Stimulated activated CD8-positive, alpha-beta memory T cell treated with anti-CD3 and anti-CD28 coated beads, Interleukin-15, amount 100 ng/mL, for 1 hour (primary cell): ENCODE results near the gene PLD1.
"Not testable (repeated sequence)": the region's sequence is repeated elsewhere in the genome, so short reads cannot be mapped to it uniquely, and the experiment has no call there.

Experiments used
- DNase-seq: peaks from one replicate; pipeline ENCODE4 v3.0.0-alpha.2; 2020; ENCODE audit warnings: low read depth

The PLD1 gene

DNA sequence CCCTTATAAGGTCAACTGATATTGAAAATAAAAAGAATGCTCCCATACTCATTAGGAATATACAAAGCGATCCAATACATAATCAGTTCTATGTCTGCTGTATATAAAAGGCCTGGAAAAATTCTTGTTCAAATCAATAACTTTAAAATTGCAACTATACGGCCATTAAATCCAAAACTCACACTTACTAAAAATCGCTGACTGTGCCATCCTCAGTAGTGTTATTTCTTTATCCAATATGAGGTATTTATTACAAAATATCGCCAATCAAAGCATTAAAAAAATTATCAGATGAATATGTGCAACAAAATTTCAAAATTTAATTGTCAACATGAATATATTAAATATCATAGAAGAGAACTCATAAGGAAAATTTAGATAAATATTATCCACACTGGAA, 146.5 kb downstream of the PLD1 start:
- no peak for DNase-seq

DNA sequence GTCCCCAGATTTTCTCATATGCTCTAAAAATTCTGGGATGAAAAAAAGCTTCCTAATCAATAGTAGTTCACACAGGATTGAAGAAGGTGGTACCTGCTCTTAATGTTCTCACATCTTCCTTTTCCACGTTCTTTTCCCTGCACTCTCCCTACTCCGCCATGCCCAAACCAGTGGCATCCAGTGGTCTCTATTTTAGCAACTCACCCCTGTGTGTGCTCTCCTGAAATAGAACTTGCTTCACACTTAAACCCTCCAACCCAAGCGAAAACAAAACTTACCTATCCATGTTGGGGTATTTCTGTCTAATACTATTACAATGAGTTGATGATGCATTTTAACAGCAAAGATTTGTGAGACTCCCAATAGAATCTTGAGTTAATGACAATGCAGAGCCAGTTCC, 148.8 kb downstream of the PLD1 start:
- DNase-seq, result no peak

DNA sequence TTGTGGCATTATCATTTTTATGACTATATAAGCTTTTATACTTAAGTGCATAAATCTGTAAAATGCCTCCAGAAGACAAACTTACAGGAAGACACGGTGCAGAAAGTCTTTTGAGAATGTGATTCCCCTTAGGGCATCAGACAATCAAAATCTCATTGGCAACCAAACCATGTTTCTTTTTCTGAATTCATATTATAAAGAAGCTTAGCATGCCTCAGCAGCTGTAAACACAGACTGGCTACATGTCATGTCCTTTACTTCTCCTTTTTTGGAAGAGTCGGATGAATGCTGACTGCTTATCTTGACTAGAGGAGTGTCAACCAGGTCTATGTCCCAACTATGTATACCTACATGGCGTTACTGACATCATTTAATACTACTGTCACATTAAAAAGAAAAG, 150.1 kb downstream of the PLD1 start:
- no peak for DNase-seq

DNA sequence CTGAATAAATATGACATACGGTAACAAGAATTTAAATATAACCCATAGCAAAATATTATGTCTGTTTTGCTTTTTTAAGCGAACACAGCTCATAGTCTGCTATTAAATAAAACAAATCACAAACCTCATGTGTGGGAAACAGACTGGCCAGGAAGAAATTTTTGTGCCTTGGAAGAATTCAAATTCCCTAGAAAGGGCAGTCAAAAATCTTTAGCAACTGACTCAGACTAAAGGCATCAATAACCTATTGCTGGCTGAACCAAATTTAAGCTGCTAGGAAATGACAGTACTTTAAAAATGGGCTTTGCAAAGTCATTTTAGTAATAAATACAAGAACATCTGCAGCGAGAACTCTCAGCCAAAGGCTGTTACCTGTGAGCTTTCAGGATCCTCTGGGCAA, 151.4 kb downstream of the PLD1 start:
- DNase-seq, result no peak

DNA sequence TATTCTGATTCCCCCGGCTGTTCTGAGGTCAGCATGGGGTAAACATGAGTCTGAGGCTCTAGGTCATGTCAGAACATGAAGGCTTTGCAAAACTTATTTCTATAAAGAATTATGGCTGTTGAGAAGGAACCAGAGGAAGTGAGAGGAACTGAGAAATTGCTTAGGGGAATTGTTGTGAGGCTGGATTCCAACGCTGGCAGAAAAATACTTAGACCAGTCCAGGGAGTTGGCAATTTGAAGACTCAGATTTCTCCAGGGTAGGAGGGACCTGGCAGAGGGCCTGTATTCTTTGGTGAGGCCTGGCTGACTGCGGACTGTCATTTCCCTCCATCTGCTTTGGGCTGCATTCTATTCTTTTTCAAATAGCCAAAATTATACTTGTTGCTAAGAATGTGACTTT, 155.5 kb downstream of the PLD1 start:
- no peak for DNase-seq

DNA sequence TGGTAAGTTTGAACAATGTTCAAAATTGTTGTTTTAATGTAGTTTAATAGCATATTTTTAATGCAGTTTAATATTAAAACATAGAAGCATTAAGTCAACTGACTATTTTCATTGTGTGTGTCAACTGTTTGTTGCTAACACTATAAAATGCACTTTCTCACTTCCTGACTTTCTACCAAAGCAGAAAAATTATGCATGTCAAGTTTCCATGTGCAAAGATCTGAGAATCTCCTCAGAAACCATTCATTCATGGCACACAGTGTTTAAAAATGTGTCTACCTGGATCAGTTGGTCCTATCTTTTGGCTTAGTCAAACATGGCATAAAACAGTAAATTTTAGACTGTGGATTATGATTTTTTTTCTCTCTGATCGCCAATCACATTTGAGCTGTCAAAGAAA, 156.0 kb downstream of the PLD1 start:
- DNase-seq, result no peak

DNA sequence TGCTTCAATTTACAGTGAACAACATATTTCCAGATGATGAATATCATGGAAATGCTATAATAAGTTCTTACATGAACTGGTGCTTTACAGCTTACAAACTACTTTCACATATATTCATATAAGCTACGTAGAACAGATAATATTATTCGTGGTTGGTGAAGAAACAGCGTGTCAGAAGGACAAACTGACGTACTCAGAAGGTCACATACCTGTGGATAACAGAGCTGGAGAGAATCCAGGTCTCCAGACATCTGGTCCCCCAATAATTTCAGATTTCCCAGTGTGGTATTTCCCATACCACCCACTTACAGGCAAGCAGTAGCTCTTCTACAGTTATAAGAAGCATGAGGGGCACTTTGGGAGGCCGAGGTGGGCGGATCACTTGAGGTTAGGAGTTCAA, 156.6 kb downstream of the PLD1 start:
- no peak for DNase-seq

DNA sequence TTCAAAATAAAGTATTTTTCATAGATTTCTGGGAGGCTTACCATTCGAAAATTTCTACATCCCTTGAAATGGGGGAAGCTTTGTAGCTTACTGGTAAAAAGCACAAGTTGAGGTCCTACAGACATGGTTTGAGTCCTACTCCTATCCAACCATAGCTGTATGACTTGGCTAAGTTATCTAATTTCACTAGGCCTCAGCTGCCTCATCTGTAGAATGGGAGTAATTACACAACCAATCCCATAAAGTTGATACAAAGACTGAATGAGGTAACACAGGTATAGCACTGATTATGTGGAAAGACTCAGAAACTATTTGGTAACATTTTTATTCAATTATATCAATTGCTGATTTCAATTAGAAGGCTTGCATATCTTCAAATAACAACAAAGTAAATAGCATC, 157.4 kb downstream of the PLD1 start:
- no peak for DNase-seq

DNA sequence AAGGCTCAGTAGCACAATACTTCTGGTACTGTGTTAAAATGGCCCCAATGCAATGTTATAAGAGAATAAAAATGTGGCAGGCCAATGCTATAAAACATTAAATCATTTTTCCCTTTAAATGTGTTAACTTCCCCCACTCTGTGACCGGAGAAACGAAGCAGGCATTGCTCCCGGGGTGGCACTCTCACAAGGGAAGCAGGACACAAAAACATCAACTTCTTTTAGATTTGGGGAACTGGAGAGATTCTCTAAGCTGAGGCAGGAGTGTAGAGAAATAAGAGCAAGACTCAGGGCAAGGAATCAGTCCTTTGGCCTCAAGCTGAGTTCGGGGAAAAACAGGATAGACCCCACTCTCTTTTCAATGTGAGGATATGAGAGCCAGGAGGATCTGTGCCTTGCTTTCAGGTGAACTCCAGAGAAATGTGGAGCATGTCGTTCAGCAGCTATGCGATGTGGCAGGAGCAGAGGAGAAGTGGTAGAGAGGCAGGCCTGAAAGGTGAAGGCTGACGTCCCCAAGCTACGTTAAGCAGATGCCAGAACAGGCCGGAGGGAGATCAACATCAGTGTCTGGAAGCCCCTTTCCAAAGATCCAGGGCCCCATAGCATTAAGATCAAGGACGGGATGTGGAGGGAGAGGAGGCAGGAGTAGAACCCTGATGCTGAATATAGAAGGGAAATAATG, 160.2 kb downstream of the PLD1 start:
- no peak for DNase-seq

DNA sequence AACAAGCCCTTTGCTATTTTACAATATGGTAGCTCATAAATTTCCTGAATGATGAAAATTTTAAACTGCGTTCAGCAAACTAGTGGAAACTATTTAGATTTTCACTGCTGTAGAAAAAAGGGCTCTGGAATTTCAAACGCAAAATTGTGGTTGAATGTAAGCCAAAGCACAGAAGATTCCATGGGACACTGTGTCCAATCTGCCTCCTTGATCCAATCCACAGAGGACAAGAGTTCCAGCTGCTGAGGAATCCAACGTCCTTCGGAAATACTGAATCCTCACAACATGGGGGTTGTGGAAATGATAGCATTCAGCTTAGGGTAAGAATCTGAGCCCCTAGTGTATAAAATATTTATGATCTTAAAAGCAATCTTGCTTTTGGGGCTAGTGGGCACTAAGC, 161.0 kb downstream of the PLD1 start:
- no peak for DNase-seq

DNA sequence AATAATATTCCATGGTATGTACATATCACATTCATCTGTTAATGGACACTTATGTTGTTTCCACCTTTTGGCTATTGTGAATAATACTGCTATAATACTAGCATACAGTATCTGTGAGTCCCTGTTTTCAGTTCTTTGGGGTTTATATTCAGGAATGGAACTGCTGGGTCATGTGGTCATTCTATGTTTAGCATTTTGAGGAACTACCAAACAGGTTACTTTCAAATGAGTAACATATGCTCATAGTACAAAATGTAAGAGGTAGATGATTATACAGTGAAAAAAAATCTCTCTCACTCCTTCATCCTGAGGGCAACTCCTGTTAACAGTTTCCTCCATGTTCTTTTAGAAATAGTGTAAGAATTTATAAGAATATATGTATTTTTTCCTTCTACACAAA, 162.2 kb downstream of the PLD1 start:
- no peak for DNase-seq

DNA sequence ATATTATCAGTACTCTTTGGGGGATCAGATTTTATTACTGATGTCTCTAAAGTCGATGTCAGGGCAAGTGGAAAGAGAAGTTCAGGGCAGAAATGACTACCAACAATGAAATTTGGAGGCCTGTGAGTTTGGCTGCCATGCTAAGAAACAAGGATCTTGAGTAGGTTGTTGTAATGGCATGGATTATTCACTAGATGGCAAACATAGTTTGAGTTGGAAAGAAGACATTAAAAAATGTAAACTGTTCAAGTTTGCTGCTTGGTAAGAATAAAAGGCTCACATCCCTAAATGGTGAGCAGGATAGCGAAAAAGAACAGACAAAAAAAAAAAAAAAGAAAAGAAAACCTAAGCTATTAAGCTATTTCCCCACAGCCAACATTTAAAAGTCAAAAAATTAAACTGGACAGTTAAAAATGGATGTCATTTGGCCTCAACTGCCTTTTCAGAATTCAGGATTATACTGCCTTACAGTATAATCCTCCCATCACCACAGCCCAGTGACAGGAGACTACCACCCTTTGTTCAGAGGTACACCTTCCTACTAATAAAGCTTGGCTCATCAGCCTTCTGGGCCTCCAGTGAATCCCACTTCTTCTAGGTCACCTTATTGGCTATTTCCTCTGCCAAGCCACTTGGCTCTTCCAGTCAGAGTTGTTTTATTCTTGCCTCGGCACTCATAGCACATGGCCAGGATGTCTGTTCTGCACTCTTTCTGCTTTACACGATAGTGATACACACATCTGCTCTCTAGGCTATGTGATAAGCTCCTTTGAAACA, 163.7 kb downstream of the PLD1 start:
- no peak for DNase-seq

DNA sequence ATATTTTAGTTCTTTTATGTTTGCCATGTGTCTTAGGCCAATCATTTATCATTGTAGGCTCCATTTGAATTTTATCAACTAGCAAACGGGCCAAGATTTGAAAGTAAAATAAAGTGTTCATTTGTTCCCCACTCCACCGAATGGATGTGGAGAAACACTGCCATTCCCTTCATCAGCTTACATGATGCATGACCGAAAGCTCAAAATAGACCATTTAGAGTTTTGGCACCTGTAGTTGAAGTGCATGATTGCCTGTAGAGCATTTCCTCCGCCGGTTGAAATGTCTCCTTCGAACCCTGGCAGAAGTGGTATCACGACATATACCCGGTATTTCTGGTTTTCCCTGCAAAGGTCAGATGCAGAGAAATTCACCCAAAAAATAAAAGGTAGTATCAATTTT, 165.6 kb downstream of the PLD1 start:
- no peak for DNase-seq

DNA sequence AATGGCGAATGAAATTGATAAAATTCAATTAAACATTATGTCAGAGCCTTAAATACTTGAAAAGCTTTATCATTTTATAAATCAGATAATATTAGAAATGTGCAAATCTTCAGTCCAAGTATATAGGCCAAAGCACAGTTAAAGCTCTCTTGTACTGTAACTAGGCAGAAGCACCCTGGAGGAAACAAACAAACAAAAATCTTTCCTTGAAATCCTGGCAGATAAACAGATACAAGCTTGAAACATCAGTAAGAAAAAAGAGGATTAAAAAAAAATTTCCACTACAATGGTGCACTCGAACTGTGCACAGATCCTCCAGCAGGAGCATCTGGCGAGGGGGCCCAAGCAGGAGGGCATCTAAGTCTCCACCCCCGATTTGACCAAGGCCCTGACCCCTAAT, 166.6 kb downstream of the PLD1 start:
- no peak for DNase-seq

DNA sequence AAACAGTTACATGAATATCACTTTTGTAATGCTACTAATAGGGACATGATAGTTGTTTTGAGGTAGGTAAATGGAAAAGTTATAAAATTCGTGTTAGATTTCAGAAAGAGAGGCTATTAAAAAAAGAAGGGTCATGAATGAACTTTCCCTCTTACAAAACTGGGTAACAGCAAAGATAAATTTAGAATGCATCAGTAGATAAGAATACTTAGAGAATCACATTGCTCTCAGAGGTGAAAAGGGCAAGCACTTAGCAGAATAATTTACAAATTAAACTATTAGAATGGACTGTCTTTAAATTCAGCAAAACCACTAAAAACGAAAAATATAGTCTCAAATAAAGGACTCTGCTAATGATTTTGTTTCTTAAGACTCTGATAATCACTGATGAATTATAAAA, 167.2 kb downstream of the PLD1 start:
- DNase-seq, result no peak

DNA sequence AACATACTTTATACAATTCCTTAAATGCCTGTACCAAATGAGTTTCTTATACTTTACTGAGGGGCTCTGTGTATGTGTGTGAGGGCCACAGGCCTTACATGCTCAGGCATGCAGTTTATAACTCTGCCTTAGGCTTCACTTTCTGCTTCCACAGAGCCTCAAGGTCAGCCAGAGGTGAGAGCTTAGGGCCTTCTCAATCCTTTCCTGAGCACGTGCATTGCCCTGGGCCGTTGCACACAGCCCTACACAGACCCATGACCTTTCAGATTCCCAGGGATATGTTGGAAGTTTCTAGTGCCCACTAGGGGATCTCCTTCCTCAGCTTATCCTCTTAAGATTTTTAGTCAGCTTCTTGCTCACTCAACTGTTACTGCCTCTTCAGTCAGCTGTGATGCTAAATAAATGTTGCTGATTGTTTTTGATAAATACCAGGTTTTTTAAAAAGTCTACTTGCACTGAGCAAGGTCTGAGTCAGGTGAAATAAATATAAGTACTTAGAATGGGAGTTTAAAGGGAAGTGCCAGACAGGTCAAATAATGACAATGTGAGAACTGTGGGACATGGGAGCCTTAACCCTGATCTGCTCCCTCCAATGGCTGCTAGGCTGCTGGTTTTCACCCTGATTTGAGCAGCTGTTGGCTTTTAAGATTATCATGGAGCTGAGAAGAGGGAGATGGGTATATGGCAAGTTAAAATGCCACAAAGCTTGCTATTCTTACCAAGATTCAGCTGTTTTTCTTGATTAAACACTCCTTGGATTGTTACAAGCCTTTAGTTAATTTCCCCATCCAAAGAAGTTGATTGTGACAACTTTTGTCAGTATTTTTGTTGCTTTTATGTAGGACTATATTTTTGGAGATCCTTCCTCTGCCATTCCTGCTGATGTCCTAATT, 169.5 kb downstream of the PLD1 start:
- DNase-seq, result no peak

DNA sequence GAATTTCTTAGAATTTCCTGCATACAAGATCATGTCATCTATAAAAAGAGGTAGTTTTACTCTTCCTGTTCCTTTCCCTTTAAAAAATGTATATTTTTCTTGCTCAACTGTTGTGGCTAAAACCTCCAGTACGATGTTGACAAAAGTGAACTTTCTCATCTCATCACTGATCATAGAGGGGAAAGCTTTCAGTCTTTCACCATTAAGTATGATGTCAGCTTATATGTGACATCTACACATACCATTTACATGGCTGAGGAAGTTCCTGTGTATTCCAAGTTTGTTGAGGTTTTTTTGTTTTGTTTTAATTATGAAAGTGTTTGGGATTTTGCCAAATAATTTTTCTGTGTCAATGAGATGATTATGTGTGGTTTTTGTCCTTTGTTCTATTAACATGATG, 173.6 kb downstream of the PLD1 start:
- DNase-seq, result no peak

DNA sequence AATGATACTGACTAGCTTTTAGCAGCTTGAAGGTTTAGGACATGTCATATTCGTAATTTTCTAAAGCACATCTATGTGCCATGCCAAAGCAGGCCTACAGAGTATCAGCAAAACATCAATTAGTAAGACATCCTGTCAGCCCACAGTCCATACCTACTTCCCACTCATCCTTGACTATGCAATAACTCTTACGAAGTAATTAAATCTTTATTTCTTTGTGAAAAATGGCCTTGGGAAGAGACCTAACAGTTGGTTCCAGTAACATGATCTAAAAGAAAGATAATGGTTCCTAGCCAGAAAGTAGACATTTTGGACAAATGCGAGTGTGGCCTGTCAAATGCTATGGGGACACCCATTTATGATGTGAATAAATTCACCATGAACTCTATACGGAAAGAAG, 177.5 kb downstream of the PLD1 start:
- no peak for DNase-seq

DNA sequence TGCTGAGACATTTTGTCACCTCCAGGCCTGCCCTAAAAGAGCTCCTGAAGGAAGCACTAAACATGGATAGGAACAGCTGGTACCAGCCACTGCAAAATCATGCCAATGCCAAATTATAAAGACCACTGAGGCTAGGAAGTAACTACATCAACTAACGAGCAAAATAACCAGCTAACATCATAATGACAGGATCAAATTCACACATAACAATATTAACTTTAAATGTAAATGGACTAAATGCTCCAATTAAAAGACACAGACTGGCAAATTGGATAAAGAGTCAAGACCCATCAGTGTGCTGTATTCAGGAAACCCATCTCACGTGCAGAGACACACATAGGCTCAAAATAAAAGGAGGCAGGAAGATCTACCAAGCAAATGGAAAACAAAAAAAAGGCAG, 183.5 kb downstream of the PLD1 start:
- DNase-seq, result not testable (repeated sequence)

DNA sequence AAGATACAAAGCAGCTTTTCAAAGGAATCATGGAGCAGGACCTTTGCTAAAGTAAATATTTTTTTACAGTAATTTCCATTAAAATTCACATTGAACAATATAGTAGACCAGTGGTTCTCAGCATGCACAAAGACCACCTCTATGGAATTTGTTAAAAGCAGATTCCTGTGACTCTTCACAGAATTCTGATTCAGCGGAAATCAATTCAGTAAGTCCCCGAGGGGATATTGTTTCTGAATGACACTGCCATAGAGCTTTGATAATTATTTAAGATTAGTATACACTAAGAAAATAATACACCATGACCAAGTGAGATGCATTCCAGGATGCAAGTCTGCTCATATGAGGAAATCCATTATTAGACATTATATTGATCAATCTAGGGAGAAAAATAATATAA, 188.2 kb downstream of the PLD1 start:
- no peak for DNase-seq

DNA sequence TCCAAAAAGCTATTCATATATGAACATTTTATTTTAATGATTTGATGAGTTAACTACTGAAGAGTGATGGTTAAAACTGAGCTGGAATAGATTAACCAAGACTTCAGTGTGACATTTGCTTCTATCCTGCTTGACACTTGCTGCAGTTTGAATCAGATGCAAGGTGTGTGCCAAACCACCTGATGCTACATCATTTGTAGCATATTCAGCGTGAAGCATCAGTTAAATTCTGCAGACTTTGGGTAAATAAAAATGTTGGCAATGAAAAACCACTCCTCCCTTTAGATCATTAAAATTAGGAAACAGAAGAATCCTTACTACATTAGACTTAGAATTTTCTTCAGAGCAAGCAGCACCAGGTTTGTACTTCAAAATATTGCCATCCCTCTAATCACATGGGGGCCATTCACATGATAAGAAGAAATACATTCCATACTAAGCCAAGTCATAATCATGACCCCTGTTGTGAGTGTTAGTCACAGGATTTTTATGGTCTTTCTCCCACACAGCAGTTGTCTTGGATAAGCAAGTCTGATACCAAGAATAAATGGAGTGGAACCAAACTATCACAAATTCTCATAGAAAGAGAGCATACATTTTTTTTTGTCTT, 189.4 kb downstream of the PLD1 start:
- no peak for DNase-seq

DNA sequence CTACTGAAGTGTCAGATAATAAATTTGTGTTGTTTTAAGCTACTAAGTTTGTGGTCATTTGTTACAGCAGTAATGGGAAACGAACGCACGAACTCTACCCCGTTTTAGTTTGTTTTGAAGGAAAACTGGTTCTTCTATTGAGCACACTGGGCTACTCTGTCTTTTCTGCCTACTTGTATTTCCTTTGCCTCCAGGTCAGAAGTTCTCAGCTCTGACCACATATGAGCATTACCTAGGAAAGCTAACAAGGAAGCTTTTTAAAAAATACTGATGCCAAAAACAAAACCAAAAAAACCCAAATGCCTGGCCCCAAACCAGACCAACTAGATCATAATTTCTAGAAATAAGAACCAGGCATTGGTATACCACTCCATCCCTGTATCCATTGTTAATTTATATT, 193.5 kb downstream of the PLD1 start:
- no peak for DNase-seq

DNA sequence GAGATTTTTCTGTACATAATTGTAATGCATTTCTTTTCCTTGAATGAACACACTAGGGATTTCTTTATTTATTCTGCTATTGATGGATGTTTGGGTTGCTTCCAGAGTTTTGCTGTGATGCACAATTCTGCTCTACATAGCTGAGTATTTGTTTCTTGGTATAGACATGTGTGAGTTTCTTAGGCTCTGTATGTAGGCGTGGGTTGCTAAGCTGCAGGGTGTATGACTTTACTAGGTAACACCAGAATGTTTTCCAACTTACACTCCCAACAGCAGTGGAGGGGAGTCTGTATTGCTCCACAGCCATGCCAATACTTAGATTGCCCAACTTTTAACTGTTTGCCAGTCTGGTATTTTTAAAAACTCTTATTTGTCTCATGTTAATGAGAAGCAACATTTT, 194.6 kb downstream of the PLD1 start:
- no peak for DNase-seq
